Breast epithelium (tissue), 4 donors: ENCODE data around the gene CEP20. TPM values are rescaled to one million over a fixed set of nuclear protein-coding genes. Genes with fewer than 3 reads are reported as not detected.

Experiments
- DNase-seq, 2 donors: peaks; one replicate each; pipeline ENCODE4 v3.0.0-alpha.2; 2019; ENCODE audit warnings: low spot score in 2 of 2
- H3K27ac ChIP-seq, 2 donors: fragments of 200-600 bp; sonication (generic) in 1 of 2; one replicate each; pipeline ENCODE4 v1.5.1; 2016 to 2019; ENCODE audit warnings: mild to moderate bottlenecking in 1 of 2
- H3K27me3 ChIP-seq, 2 donors: fragments of 200-600 bp; sonication (generic) in 1 of 2; one replicate each; pipeline versions ENCODE4 v1.5.1 to v1.6.0; 2017 to 2019; ENCODE audit warnings: control low read depth in 1 of 2, mild to moderate bottlenecking in 1 of 2
- H3K36me3 ChIP-seq: fragments of 200-600 bp; one replicate; pipeline ENCODE4 v1.5.1; 2019
- H3K4me1 ChIP-seq, 2 donors: fragments of 200-600 bp; sonication (generic); one replicate each; pipeline ENCODE4 v1.5.1; 2016 to 2019; ENCODE audit warnings: control low read depth in 1 of 2
- H3K4me3 ChIP-seq, 3 donors: fragments of 200-600 bp; sonication (generic); 1 replicate in 2 of 3; 2 replicates in 1 of 3; pipeline ENCODE4 v1.5.1; 2016 to 2019; ENCODE audit warnings: mild to moderate bottlenecking in 3 of 3, moderate library complexity in 2 of 3
- H3K9me3 ChIP-seq, 2 donors: fragments of 200-600 bp; sonication (generic) in 1 of 2; one replicate each; pipeline ENCODE4 v1.5.1; 2016 to 2019; ENCODE audit warnings: control low read depth in 1 of 2
- POLR2A ChIP-seq: fragments of 450-650 bp; IDR thresholded peaks from one replicate; pipeline ENCODE4 v1.6.1; 2016; ENCODE audit warnings: antibody characterized with exemption, mild to moderate bottlenecking, moderate library complexity
- POLR2AphosphoS5 ChIP-seq, 3 donors: sonication (generic); formaldehyde crosslinking; IDR thresholded peaks; one replicate each; pipeline ENCODE4 v1.6.1; 2017; ENCODE audit warnings: antibody characterized with exemption in 3 of 3
- intact Hi-C: fragments of 100-400 bp; cut with DNase I; formaldehyde crosslinking; loops from one replicate; pipeline ENCODE4 v1.15.1; 2023; ENCODE audit warnings: low total_unique reads
- total RNA-seq, 3 donors: library from RNA; depleted of rRNA; stranded (reverse); fragments of >200 nt; gene quantifications; one replicate each; pipeline ENCODE4 v1.1.0, GENCODE V29; 2016
- TF ChIP-seq, protein P1 (sequence below), 3 donors: fragments of 450-650 bp; IDR thresholded peaks; one replicate each; pipeline ENCODE4 v1.5.1; 2016 to 2017; ENCODE audit warnings: antibody characterized with exemption in 3 of 3, mild to moderate bottlenecking in 3 of 3, moderate library complexity in 3 of 3

The CEP20 gene
- total RNA-seq, 3 donors from 2014 or later, result 31.8 to 43.9 (median 40.8) TPM

DNA sequence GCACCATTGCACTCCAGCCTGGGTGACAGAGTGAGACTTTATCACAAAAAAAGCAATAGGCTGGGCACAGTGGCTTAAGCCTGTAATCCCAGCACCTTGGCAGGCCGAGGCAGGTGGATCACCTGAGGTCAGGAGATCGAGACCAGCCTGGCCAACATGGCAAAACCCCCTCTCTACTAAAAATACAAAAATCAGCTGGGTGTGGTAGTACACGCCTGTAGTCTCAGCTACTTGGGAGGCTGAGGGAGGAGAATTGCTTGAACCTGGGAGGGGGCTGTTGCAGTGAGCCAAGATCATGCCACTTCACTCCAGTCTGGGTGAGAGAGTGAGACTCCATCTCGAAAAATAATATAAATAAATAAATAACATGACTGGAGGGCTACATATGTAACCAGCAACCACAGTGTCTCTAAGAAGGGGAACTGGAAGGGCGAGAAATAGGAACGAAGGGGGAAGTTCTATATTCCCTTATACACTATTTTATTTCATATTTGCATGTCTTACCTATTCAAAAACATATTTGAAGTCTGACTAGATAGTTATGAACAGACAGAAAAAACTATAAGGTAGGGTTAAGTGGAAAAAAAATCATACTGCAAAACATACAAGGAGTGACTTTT, 57.5 kb downstream of the CEP20 start:
- Histone ChIP-seq H3K4me3 (no peak overlapping the region), H3K9me3 (no peaks in the 10 kb centered on the region), H3K27ac (peak overlapping the region in 1 of 2 donors; percentile 80), H3K27me3 (no peaks in the 10 kb centered on the region), H3K36me3 (no peaks in the 10 kb centered on the region), H3K4me1 (no peaks in the 10 kb centered on the region)
- TF ChIP-seq, protein P1, sequence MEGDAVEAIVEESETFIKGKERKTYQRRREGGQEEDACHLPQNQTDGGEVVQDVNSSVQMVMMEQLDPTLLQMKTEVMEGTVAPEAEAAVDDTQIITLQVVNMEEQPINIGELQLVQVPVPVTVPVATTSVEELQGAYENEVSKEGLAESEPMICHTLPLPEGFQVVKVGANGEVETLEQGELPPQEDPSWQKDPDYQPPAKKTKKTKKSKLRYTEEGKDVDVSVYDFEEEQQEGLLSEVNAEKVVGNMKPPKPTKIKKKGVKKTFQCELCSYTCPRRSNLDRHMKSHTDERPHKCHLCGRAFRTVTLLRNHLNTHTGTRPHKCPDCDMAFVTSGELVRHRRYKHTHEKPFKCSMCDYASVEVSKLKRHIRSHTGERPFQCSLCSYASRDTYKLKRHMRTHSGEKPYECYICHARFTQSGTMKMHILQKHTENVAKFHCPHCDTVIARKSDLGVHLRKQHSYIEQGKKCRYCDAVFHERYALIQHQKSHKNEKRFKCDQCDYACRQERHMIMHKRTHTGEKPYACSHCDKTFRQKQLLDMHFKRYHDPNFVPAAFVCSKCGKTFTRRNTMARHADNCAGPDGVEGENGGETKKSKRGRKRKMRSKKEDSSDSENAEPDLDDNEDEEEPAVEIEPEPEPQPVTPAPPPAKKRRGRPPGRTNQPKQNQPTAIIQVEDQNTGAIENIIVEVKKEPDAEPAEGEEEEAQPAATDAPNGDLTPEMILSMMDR (IDR thresholded peaks at IDR 0.05), result no peak
- TF ChIP-seq POLR2AphosphoS5 (IDR thresholded peaks at IDR 0.05), result no peak
- no peak for TF ChIP-seq POLR2A
- intact Hi-C loops, result no loop called here
- no peak for DNase-seq

DNA sequence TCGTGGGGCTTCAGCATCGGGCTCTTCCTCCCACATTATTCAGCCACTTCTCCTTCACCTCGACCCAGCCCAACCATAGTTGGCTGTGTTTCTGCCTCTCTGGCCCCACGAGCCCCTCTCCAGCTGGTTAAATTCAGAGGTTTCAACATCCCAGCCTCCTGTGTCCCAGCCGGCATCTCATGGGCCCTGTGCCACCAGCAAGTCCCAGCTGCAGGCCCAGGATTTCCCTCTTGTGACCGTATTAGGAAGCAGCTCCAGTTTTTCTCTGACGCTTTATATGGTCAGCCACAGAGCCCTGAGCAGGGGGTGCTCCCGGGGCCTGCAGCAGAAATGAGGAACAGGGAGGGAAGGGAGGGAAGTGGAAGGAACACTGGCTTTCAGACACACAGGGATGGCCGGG, 58.9 kb downstream of the CEP20 start:
- Histone ChIP-seq H3K9me3 (no peaks in the 10 kb centered on the region), H3K4me1 (no peaks in the 10 kb centered on the region), H3K27me3 (no peaks in the 10 kb centered on the region), H3K27ac (peak overlapping the region; percentile 66 to 80), H3K36me3 (no peaks in the 10 kb centered on the region), H3K4me3 (no peak overlapping the region)
- TF ChIP-seq POLR2AphosphoS5 (IDR thresholded peaks at IDR 0.05) (peak in 2 of 3 donors; percentile 36 to 64), POLR2A (no peak)
- TF ChIP-seq, protein P1 (IDR thresholded peaks at IDR 0.05), result no peak
- DNase-seq, result peak; percentile 53 to 90
- intact Hi-C loops, result no loop called here

DNA sequence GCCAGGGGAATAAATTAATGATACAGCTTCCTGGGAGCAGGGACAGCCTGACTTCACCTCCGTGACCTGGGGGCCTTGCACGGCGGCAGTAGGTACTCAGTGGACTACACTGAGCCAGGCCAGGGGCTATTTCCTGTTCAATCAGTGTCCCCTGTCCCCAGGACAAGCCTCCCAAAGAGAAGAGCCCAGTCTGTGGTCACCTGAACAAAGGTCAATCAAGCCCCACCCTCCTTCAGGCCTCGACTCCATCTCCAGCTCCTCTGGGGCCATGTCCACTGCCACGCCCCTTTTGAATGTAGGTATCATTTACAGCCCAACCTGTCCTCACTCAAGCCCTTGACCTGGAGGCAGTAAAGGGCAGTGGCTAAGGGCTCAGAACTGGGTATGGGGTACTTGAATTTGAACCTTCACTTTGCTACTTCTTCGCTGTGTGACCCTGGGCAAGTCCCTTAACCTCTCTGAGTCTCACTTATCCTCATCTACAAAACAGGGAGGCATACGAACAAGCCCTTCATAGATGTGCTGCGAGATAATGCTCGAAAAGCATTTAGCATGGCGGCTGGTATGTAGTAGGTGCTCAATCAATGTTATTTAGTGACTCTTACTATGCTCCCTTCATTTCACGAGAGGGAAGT, 60.6 kb downstream of the CEP20 start:
- intact Hi-C loops, result no loop called here
- TF ChIP-seq POLR2AphosphoS5 (IDR thresholded peaks at IDR 0.05), result no peak
- TF ChIP-seq, protein P1 (IDR thresholded peaks at IDR 0.05), result no peak
- TF ChIP-seq POLR2A, result no peak
- Histone ChIP-seq H3K36me3 (no peaks in the 10 kb centered on the region), H3K27ac (peak overlapping the region; percentile 33 to 58), H3K4me3 (no peak overlapping the region), H3K27me3 (no peaks in the 10 kb centered on the region), H3K4me1 (no peaks in the 10 kb centered on the region), H3K9me3 (no peaks in the 10 kb centered on the region)
- no peak for DNase-seq

DNA sequence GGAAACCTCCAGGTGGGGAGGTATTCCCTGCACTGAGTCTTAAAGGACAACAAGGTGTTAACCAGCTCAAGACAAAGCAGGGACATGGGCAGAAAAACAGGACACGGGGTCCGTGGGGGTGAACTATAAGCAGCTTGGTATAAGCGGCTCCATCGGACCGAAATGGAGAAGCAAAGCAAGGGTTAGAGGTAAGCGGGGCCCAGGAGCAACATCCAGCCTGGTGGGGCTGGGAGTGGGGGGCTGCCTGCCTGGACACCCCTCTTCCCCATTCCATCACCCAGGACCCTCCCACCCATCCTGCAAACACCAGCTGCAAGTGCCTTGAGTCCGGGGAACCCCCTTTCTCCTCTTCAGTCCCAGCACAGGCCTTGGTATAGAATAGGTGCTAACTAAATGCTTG, 61.1 kb downstream of the CEP20 start:
- H3K36me3 ChIP-seq, result no peaks in the 10 kb centered on the region
- intact Hi-C loops, result no loop called here
- no peaks in the 10 kb centered on the region for H3K27me3 ChIP-seq
- no peak for DNase-seq
- TF ChIP-seq, protein P1 (IDR thresholded peaks at IDR 0.05), result no peak
- TF ChIP-seq POLR2AphosphoS5 (IDR thresholded peaks at IDR 0.05) (no peak), POLR2A (no peak)
- no peaks in the 10 kb centered on the region for H3K4me1 ChIP-seq
- peak overlapping the region; percentile 33 to 58 for H3K27ac ChIP-seq
- no peak overlapping the region for H3K4me3 ChIP-seq
- no peaks in the 10 kb centered on the region for H3K9me3 ChIP-seq

DNA sequence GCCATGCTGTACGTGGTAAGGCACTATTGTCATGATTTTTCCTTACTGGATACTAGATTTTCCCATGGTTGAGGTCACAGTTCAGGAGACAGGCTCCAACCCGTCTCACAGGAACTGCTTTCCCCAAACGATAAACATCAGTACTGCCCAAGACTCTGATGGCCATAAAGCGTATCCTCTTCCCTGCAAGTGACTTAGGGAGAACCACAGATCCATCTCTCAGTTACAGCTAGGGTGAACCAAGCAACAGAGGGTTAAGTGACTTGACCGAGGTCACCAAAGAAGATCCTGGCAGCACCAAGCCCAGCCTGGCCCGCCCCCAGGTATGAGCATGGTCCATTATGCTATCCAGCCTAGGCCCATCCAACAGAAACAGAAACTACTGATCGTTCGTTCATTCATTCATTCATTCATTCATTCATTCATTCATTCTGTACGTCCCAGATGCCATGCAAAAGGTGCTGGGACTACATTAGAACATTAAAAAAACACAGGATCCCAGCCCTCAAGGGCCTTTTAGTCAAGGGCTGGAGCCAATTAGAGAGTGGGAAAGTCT, 62.6 kb downstream of the CEP20 start:
- Histone ChIP-seq H3K4me3 (no peak overlapping the region), H3K9me3 (no peaks in the 10 kb centered on the region), H3K36me3 (no peaks in the 10 kb centered on the region), H3K27me3 (no peaks in the 10 kb centered on the region), H3K4me1 (no peaks in the 10 kb centered on the region), H3K27ac (peak overlapping the region in 1 of 2 donors; percentile 7)
- intact Hi-C loops, result no loop called here
- TF ChIP-seq, protein P1 (IDR thresholded peaks at IDR 0.05), result no peak
- no peak for TF ChIP-seq POLR2AphosphoS5 (IDR thresholded peaks at IDR 0.05)
- no peak for TF ChIP-seq POLR2A
- DNase-seq, result no peak
